HepG2 (cell line): ENCODE data around the gene UBC. TPM values are rescaled to one million over a fixed set of nuclear protein-coding genes. Genes with fewer than 3 reads are reported as not detected.

ENCODE experiments used
- ARNTL ChIP-seq: sonication (generic); formaldehyde crosslinking; IDR thresholded peaks from 2 replicates; pipeline ENCODE4 v1.4.0; 2020; ENCODE audit warnings: mild to moderate bottlenecking, missing genetic modification reagents
- EED ChIP-seq: sonication (generic); formaldehyde crosslinking; IDR thresholded peaks from 2 replicates; pipeline ENCODE4 v1.5.0; 2020; ENCODE audit warnings: mild to moderate bottlenecking, missing genetic modification reagents
- ETV6 ChIP-seq: sonication (generic); formaldehyde crosslinking; conservative IDR thresholded peaks from 2 replicates; pipeline ENCODE4 v1.4.0; 2020; ENCODE audit warnings: missing genetic modification reagents
- GABPA ChIP-seq, 2 experiments: IDR thresholded peaks; 2 replicates each; pipeline ENCODE4 v1.6.1; 2011 to 2016; ENCODE audit warnings: low read depth in 2 of 2, low read length in 1 of 2, missing biosample characterization in 1 of 2, missing genetic modification characterization in 1 of 2
- ISX ChIP-seq: sonication (generic); formaldehyde crosslinking; conservative IDR thresholded peaks from 2 replicates; pipeline ENCODE4 v1.5.0; 2020; ENCODE audit warnings: missing genetic modification reagents
- MXD1 ChIP-seq: sonication (generic); formaldehyde crosslinking; IDR thresholded peaks from 2 replicates; pipeline ENCODE4 v1.4.0; 2020; ENCODE audit warnings: mild to moderate bottlenecking, missing genetic modification reagents
- PCBP2 ChIP-seq: fragments of 200-400 bp; formaldehyde crosslinking; optimal IDR thresholded peaks from 2 replicates; pipeline ENCODE3; 2018; ENCODE audit warnings: low read length, low read depth; ENCODE audit not compliant: poor library complexity, severe bottlenecking
- TRIM24 ChIP-seq: sonication (generic); formaldehyde crosslinking; IDR thresholded peaks from 2 replicates; pipeline ENCODE4 v1.8.0; 2022; ENCODE audit warnings: mild to moderate bottlenecking, missing genetic modification reagents
- ZFY ChIP-seq: sonication (generic); formaldehyde crosslinking; IDR thresholded peaks from 2 replicates; pipeline ENCODE4 v1.4.0; 2020; ENCODE audit warnings: missing genetic modification reagents
- ZNF143 ChIP-seq: sonication (generic); formaldehyde crosslinking; IDR thresholded peaks from 2 replicates; pipeline ENCODE4 v1.4.0; 2020; ENCODE audit warnings: missing genetic modification reagents
- ZNF260 ChIP-seq: sonication (generic); formaldehyde crosslinking; IDR thresholded peaks from 2 replicates; pipeline ENCODE4 v1.4.0; 2020; ENCODE audit warnings: missing genetic modification reagents, low read depth, mild to moderate bottlenecking, borderline replicate concordance
- ZNF383 ChIP-seq: sonication (generic); formaldehyde crosslinking; IDR thresholded peaks from 2 replicates; pipeline ENCODE4 v1.4.0; 2020; ENCODE audit warnings: missing genetic modification reagents, mild to moderate bottlenecking, borderline replicate concordance
- ZNF678 ChIP-seq: sonication (generic); formaldehyde crosslinking; IDR thresholded peaks from 2 replicates; pipeline ENCODE4 v1.4.0; 2020; ENCODE audit warnings: mild to moderate bottlenecking, missing genetic modification reagents
- ZNF747 ChIP-seq: sonication (generic); formaldehyde crosslinking; IDR thresholded peaks from 2 replicates; pipeline ENCODE4 v1.8.1; 2023; ENCODE audit warnings: missing genetic modification reagents, mild to moderate bottlenecking, borderline replicate concordance
- ZNF775 ChIP-seq: sonication (generic); formaldehyde crosslinking; IDR thresholded peaks from 2 replicates; pipeline ENCODE4 v1.4.0; 2020; ENCODE audit warnings: missing genetic modification reagents, mild to moderate bottlenecking, moderate library complexity, borderline replicate concordance
- ZSCAN31 ChIP-seq: sonication (generic); formaldehyde crosslinking; IDR thresholded peaks from 2 replicates; pipeline ENCODE4 v1.5.0; 2020; ENCODE audit warnings: low read depth, mild to moderate bottlenecking, missing genetic modification reagents
- ZUFSP ChIP-seq: sonication (generic); formaldehyde crosslinking; IDR thresholded peaks from 2 replicates; pipeline ENCODE4 v1.9.0; 2021; ENCODE audit warnings: missing genetic modification reagents, mild to moderate bottlenecking, borderline replicate concordance
- polyA plus RNA-seq, 8 experiments: library from polyadenylated mRNA; depleted of rRNA in 3 of 8; stranded (reverse) in 7 of 8; unstranded in 1 of 8; fragments of >200 nt; fragmentation: Illumina TruSeq in 4 of 8; extraction: Trizol in 4 of 8; gene quantifications; 2 replicates each; pipeline versions ENCODE4 v1.2.1 to v1.2.3, GENCODE V29; 2011 to 2016; ENCODE audit warnings: low read depth in 4 of 8, missing spikeins in 1 of 8, mixed read lengths in 1 of 8; ENCODE audit not compliant: insufficient read depth in 1 of 8
- total RNA-seq, 5 experiments: library from RNA; depleted of rRNA; stranded (reverse); fragments of >200 nt; fragmentation: Illumina TruSeq; extraction: Trizol; gene quantifications; 2 replicates each; pipeline ENCODE4 v1.2.3, GENCODE V29; 2016; ENCODE audit warnings: low read depth in 1 of 5
- TF ChIP-seq, protein P1 (sequence below): sonication (generic); formaldehyde crosslinking; IDR thresholded peaks from 2 replicates; pipeline ENCODE4 v1.5.0; 2020; ENCODE audit warnings: missing genetic modification reagents
- TF ChIP-seq, protein P2 (sequence below): sonication (generic); formaldehyde crosslinking; IDR thresholded peaks from 2 replicates; pipeline ENCODE4 v1.5.0; 2020; ENCODE audit warnings: missing genetic modification reagents
- TF ChIP-seq, protein P3 (sequence below), 2 experiments: sonication (generic) in 1 of 2; formaldehyde crosslinking in 1 of 2; IDR thresholded peaks; 2 replicates each; pipeline versions ENCODE4 v1.5.1 to v1.6.1; 2011 to 2020; ENCODE audit warnings: borderline replicate concordance in 1 of 2, low read depth in 1 of 2, low read length in 1 of 2, mild to moderate bottlenecking in 1 of 2, missing genetic modification reagents in 1 of 2, moderate library complexity in 1 of 2

UBC gene
- total and polyA plus RNA-seq, 2 of the 13 experiments (the other 11 are each of a cell fraction or from before 2014, with no cell fraction given) = 805 to 1,432 TPM

DNA sequence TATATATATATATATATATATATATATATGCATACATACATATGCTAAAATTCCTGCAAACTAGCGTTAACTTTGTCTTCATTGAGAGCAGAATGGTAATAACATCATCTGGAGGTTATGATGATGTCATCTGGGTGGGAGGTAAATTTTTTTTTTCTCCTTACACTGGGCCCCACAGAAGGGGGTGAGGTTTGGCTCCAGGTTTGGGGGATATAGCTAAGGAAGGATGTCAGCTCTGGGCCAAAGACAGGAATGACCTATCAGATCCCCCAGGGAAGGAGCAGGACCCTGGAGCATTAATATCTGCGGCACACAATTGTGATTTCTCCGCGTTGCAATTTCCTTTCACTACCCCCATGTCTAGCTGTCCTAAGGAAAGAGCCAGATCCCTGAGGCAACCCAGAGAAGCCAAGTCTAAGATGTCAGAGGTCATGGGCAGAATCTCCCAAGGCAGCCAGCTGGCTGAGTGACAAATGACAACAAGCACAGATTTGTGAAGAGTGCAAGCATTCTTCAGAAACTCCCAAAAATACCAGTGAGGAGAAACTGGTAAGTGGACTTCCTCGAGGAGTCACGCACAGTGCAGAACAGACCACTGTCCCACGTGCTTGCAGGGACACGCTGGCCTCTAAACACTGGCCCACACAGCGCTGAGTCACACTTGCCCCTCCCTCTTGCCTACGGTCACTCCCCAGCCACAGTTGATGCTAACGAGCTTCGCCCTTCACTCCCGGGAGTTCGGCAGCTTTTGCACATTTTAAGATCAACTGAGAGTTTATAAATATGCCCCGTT lies 9.9 kb downstream of the UBC start (continued):
- TF ChIP-seq ZNF143 (CRISPR knock-in tag) = no peak
- TF ChIP-seq ARNTL = no peak
- TF ChIP-seq, protein P1, sequence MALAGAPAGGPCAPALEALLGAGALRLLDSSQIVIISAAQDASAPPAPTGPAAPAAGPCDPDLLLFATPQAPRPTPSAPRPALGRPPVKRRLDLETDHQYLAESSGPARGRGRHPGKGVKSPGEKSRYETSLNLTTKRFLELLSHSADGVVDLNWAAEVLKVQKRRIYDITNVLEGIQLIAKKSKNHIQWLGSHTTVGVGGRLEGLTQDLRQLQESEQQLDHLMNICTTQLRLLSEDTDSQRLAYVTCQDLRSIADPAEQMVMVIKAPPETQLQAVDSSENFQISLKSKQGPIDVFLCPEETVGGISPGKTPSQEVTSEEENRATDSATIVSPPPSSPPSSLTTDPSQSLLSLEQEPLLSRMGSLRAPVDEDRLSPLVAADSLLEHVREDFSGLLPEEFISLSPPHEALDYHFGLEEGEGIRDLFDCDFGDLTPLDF (CRISPR knock-in tag) = no peak
- no peak; the same call in 1 of the 2 replicates for TF ChIP-seq EED (CRISPR knock-in tag)
- no peak for TF ChIP-seq ZNF678
- TF ChIP-seq, protein P2, sequence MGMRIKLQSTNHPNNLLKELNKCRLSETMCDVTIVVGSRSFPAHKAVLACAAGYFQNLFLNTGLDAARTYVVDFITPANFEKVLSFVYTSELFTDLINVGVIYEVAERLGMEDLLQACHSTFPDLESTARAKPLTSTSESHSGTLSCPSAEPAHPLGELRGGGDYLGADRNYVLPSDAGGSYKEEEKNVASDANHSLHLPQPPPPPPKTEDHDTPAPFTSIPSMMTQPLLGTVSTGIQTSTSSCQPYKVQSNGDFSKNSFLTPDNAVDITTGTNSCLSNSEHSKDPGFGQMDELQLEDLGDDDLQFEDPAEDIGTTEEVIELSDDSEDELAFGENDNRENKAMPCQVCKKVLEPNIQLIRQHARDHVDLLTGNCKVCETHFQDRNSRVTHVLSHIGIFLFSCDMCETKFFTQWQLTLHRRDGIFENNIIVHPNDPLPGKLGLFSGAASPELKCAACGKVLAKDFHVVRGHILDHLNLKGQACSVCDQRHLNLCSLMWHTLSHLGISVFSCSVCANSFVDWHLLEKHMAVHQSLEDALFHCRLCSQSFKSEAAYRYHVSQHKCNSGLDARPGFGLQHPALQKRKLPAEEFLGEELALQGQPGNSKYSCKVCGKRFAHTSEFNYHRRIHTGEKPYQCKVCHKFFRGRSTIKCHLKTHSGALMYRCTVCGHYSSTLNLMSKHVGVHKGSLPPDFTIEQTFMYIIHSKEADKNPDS (CRISPR knock-in tag) = no peak
- peak; percentile 83; the same call in 1 of the 2 replicates for TF ChIP-seq MXD1 (CRISPR knock-in tag)
- TF ChIP-seq PCBP2 = no peak
- TF ChIP-seq ZNF775 (CRISPR knock-in tag) = no peak
- TF ChIP-seq ZNF747 (CRISPR knock-in tag) = 0 out of 2 replicates have a peak, but pooled peaks have one; percentile 26
- no peak for TF ChIP-seq ZUFSP (CRISPR knock-in tag)
- TF ChIP-seq GABPA (IDR thresholded peaks at IDR 0.05; ENCODE audit: low read depth, low read length) = no peak
- no peak for TF ChIP-seq GABPA (CRISPR knock-in tag; IDR thresholded peaks at IDR 0.05; ENCODE audit: low read depth)
- TF ChIP-seq ZSCAN31 (CRISPR knock-in tag) = peak; percentile 69; the same call in 1 of the 2 replicates
- TF ChIP-seq ETV6 (CRISPR knock-in tag) = no peak; the same call in 1 of the 2 replicates
- no peak for TF ChIP-seq ZNF260 (CRISPR knock-in tag)
- TF ChIP-seq TRIM24 (CRISPR knock-in tag) = no peak
- TF ChIP-seq, protein P3, sequence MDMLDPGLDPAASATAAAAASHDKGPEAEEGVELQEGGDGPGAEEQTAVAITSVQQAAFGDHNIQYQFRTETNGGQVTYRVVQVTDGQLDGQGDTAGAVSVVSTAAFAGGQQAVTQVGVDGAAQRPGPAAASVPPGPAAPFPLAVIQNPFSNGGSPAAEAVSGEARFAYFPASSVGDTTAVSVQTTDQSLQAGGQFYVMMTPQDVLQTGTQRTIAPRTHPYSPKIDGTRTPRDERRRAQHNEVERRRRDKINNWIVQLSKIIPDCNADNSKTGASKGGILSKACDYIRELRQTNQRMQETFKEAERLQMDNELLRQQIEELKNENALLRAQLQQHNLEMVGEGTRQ (IDR thresholded peaks at IDR 0.05; ENCODE audit: low read depth, low read length) = no peak
- TF ChIP-seq, protein P3 (CRISPR knock-in tag; IDR thresholded peaks at IDR 0.05; ENCODE audit: borderline replicate concordance) = no peak
- TF ChIP-seq ZFY (CRISPR knock-in tag) = peak; percentile 63
- no peak for TF ChIP-seq ISX (CRISPR knock-in tag)
- TF ChIP-seq ZNF383 (CRISPR knock-in tag) = no peak
